H1 (cell line): Measurements from ENCODE around the gene COL1A1. TPM values are rescaled to one million over a fixed set of nuclear protein-coding genes. Genes with fewer than 3 reads are reported as not detected.

Source experiments
- BACH1 ChIP-seq: IDR thresholded peaks from 2 replicates; pipeline ENCODE4 v1.6.1; 2012; ENCODE audit warnings: low read length, improper control_type of control experiment
- CBX5 ChIP-seq: fragments of 300-800, 300-1000 bp; sonication (generic); IDR thresholded peaks from 2 replicates; pipeline ENCODE4 v1.7.1; 2016; ENCODE audit warnings: antibody characterized with exemption, low read length, low read depth
- HDAC2 ChIP-seq, 2 experiments: fragments of 300-600 bp in 1 of 2; sonication (generic) in 1 of 2; IDR thresholded peaks; 2 replicates each; pipeline ENCODE4 v1.6.1; 2011 to 2012; ENCODE audit warnings: low read depth in 2 of 2, low read length in 2 of 2, mild to moderate bottlenecking in 2 of 2, moderate library complexity in 2 of 2, borderline replicate concordance in 1 of 2, inconsistent platforms in 1 of 2
- SAP30 ChIP-seq: fragments of 300-600 bp; sonication (generic); IDR thresholded peaks from 2 replicates; pipeline ENCODE4 v1.7.1; 2012; ENCODE audit warnings: low read length, moderate library complexity, mild to moderate bottlenecking, inconsistent platforms; ENCODE audit not compliant: insufficient read depth, insufficient replicate concordance
- SIN3A ChIP-seq, 2 experiments: IDR thresholded peaks in 1 of 2; conservative IDR thresholded peaks in 1 of 2; 2 replicates each; pipeline ENCODE4 v1.6.1; 2011 to 2012; ENCODE audit warnings: low read length in 2 of 2, improper control_type of control experiment in 1 of 2, low read depth in 1 of 2, mild to moderate bottlenecking in 1 of 2
- TAF1 ChIP-seq: IDR thresholded peaks from 2 replicates; pipeline ENCODE4 v1.6.1; 2011; ENCODE audit warnings: mild to moderate bottlenecking, low read depth, low read length
- TEAD4 ChIP-seq: IDR thresholded peaks from 2 replicates; pipeline ENCODE4 v1.6.1; 2012; ENCODE audit warnings: low read depth, low read length, inconsistent platforms, mixed read lengths
- USF2 ChIP-seq: IDR thresholded peaks from 2 replicates; pipeline ENCODE4 v1.6.1; 2011; ENCODE audit warnings: low read length, improper control_type of control experiment
- polyA plus RNA-seq, 7 experiments: library from polyadenylated mRNA; depleted of rRNA in 3 of 7; stranded (reverse) in 5 of 7; unstranded in 2 of 7; fragments of >200 nt in 5 of 7; fragments of 200-250 nt in 2 of 7; gene quantifications; 1 replicate in 5 of 7; 2 replicates in 1 of 7; 4 replicates in 1 of 7; pipeline versions ENCODE4 v1.2.1 to v1.2.3, GENCODE V29; 2011 to 2013; ENCODE audit warnings: missing spikeins in 2 of 7, mixed read lengths in 2 of 7
- total RNA-seq: library from RNA; stranded (reverse); fragmentation: NEBNext Ultra II Directional; extraction: Animal tissue kit (Norgen Biotek cat#: 25700); gene quantifications from 2 replicates; pipeline ENCODE4 v1.2.1, GENCODE V29; 2021

The COL1A1 gene
- total and polyA plus RNA-seq, 2 of the 8 experiments (the other 6 are each of a cell fraction or from before 2014, with no cell fraction given): 14.1 to 80.4 TPM

- TF ChIP-seq SAP30 (no peak), TAF1 (no peak), HDAC2 (IDR thresholded peaks at IDR 0.05; ENCODE audit: borderline replicate concordance in 1 of 2, low read depth in 2 of 2, low read length in 2 of 2) (peak in 1 of 2 experiments; percentile 62; a peak in 1 of 4 replicates), USF2 (peak; percentile 19; the same call in 1 of the 2 replicates), BACH1 (peak; percentile 31; the same call in 1 of the 2 replicates), CBX5 (no peak), SIN3A (conservative IDR thresholded peaks at IDR 0.05 in 1 of 2, IDR thresholded peaks at IDR 0.05 in 1 of 2; ENCODE audit: low read depth in 1 of 2, low read length in 2 of 2) (peak; percentile 71 to 81; a peak in 3 of 4 replicates), TEAD4 (peak; percentile 71)
Observed at GRCh38 chr17:50148226-50149090, 53.0 kb downstream of the COL1A1 start (continued).
